HEK293 (cell line): ENCODE data around the gene GRB7.

Experiments
- CTCF ChIA-PET: fragments of 350-600 bp; formaldehyde crosslinking; extraction: SDS; loops from one replicate; lab custom pipeline; 2021; ENCODE audit warnings: antibody characterized with exemption; lab: Yijun Ruan, JAX
- POLR2A ChIA-PET: fragments of 300-600 bp; formaldehyde crosslinking; extraction: SDS; loops from one replicate; lab custom pipeline; 2020; ENCODE audit warnings: antibody characterized with exemption, inconsistent platforms; lab: Yijun Ruan, JAX
- H3K27ac ChIP-seq: fragments of 200-500 bp; sonication (Bioruptor generic); 2 replicates; pipeline ENCODE4 v1.5.1; 2014; ENCODE audit warnings: low read depth, low read length, control low read depth, inconsistent platforms; ENCODE audit errors: extremely low read depth
- H3K36me3 ChIP-seq, 2 experiments: fragments of 200-500 bp in 1 of 2; sonication (Bioruptor generic) in 1 of 2; 1 replicate in 1 of 2; 2 replicates in 1 of 2; pipeline ENCODE4 v1.5.1; 2014 to 2017; ENCODE audit warnings: inconsistent platforms in 2 of 2, low read length in 2 of 2; ENCODE audit not compliant: control insufficient read depth in 2 of 2, insufficient read depth in 1 of 2
- H3K4me1 ChIP-seq: fragments of 200-500 bp; sonication (Bioruptor generic); 2 replicates; pipeline ENCODE4 v1.5.1; 2014; ENCODE audit warnings: mild to moderate bottlenecking, low read length, inconsistent platforms; ENCODE audit not compliant: control insufficient read depth, insufficient read depth
- H3K4me3 ChIP-seq: 2 replicates; pipeline ENCODE4 v1.5.1; 2011; ENCODE audit warnings: low read depth, mild to moderate bottlenecking, control low read depth, low read length, moderate library complexity
- H3K9me3 ChIP-seq: fragments of 200-500 bp; sonication (Bioruptor generic); 2 replicates; pipeline ENCODE4 v1.5.1; 2014; ENCODE audit warnings: low read depth, low read length, inconsistent platforms; ENCODE audit not compliant: control insufficient read depth, insufficient read depth
- EGR2 ChIP-seq: fragments of 450-650 bp; formaldehyde crosslinking; IDR thresholded peaks from 2 replicates; pipeline ENCODE4 v1.5.1; 2016; ENCODE audit warnings: low read depth, missing biosample characterization, missing genetic modification characterization
- GLIS1 ChIP-seq: fragments of 450-650 bp; formaldehyde crosslinking; IDR thresholded peaks from 2 replicates; pipeline ENCODE4 v1.5.1; 2016; ENCODE audit warnings: missing biosample characterization, missing genetic modification characterization
- GLIS2 ChIP-seq: fragments of 450-650 bp; formaldehyde crosslinking; IDR thresholded peaks from 2 replicates; pipeline ENCODE4 v1.5.1; 2016; ENCODE audit warnings: missing biosample characterization, missing genetic modification characterization
- HOXC10 ChIP-seq: sonication (generic); formaldehyde crosslinking; IDR thresholded peaks from 2 replicates; pipeline ENCODE4 v1.8.1; 2023; ENCODE audit warnings: mild to moderate bottlenecking, missing genetic modification reagents
- SP2 ChIP-seq: fragments of 450-650 bp; formaldehyde crosslinking; IDR thresholded peaks from 2 replicates; pipeline ENCODE4 v1.5.1; 2016; ENCODE audit warnings: missing biosample characterization, missing genetic modification characterization
- ZFP3 ChIP-seq: fragments of 450-650 bp; formaldehyde crosslinking; IDR thresholded peaks from 2 replicates; pipeline ENCODE4 v1.5.1; 2016; ENCODE audit warnings: low read depth, missing biosample characterization, missing genetic modification characterization
- ZNF175 ChIP-seq: fragments of 450-650 bp; formaldehyde crosslinking; IDR thresholded peaks from 2 replicates; pipeline ENCODE4 v1.5.1; 2016; ENCODE audit warnings: missing biosample characterization, missing genetic modification characterization
- ZNF202 ChIP-seq: fragments of 450-650 bp; formaldehyde crosslinking; IDR thresholded peaks from 2 replicates; pipeline ENCODE4 v1.5.1; 2016; ENCODE audit warnings: missing biosample characterization, missing genetic modification characterization, borderline replicate concordance
- ZNF335 ChIP-seq: fragments of 450-650 bp; formaldehyde crosslinking; conservative IDR thresholded peaks from 2 replicates; pipeline ENCODE4 v1.5.1; 2016; ENCODE audit warnings: missing biosample characterization, missing genetic modification characterization
- ZNF341 ChIP-seq: fragments of 450-650 bp; formaldehyde crosslinking; IDR thresholded peaks from 2 replicates; pipeline ENCODE4; 2016; ENCODE audit warnings: low read depth, missing biosample characterization, missing genetic modification characterization
- ZNF514 ChIP-seq: fragments of 450-650 bp; formaldehyde crosslinking; IDR thresholded peaks from 2 replicates; pipeline ENCODE4 v1.5.1; 2016; ENCODE audit warnings: missing biosample characterization, missing genetic modification characterization
- ZNF830 ChIP-seq: fragments of 450-650 bp; IDR thresholded peaks from 2 replicates; pipeline ENCODE4 v1.5.0; 2018; ENCODE audit warnings: missing biosample characterization, missing genetic modification characterization, low read depth, mild to moderate bottlenecking, moderate library complexity
- ZNF837 ChIP-seq: fragments of 450-650 bp; formaldehyde crosslinking; IDR thresholded peaks from 2 replicates; pipeline ENCODE4 v1.5.1; 2016; ENCODE audit warnings: missing biosample characterization, missing genetic modification characterization
- ZSCAN30 ChIP-seq: fragments of 450-650 bp; IDR thresholded peaks from 2 replicates; pipeline ENCODE4 v1.5.1; 2018; ENCODE audit warnings: missing biosample characterization, mild to moderate bottlenecking, missing genetic modification characterization, moderate library complexity
- TF ChIP-seq, protein P1 (sequence below): fragments of 450-650 bp; formaldehyde crosslinking; IDR thresholded peaks from 2 replicates; pipeline ENCODE4; 2016; ENCODE audit warnings: missing biosample characterization, missing genetic modification characterization
- TF ChIP-seq, protein P2 (sequence below): fragments of 450-650 bp; formaldehyde crosslinking; IDR thresholded peaks from 2 replicates; pipeline ENCODE4 v1.5.1; 2016; ENCODE audit warnings: missing biosample characterization, missing genetic modification characterization
- TF ChIP-seq, protein P3 (sequence below): fragments of 450-650 bp; formaldehyde crosslinking; IDR thresholded peaks from 2 replicates; pipeline ENCODE4 v1.5.1; 2016; ENCODE audit warnings: missing biosample characterization, missing genetic modification characterization
- TF ChIP-seq, protein P4 (sequence below): fragments of 450-650 bp; formaldehyde crosslinking; IDR thresholded peaks from 2 replicates; pipeline ENCODE4 v1.5.1; 2017; ENCODE audit warnings: missing biosample characterization, missing genetic modification characterization
- TF ChIP-seq, protein P5 (sequence below): fragments of 450-650 bp; formaldehyde crosslinking; IDR thresholded peaks from 2 replicates; pipeline ENCODE4 v1.5.1; 2017; ENCODE audit warnings: missing biosample characterization, missing genetic modification characterization
- TF ChIP-seq, protein P6 (sequence below): fragments of 450-650 bp; formaldehyde crosslinking; IDR thresholded peaks from 2 replicates; pipeline ENCODE4 v1.5.1; 2016; ENCODE audit warnings: missing biosample characterization, missing genetic modification characterization

GRB7 gene

DNA sequence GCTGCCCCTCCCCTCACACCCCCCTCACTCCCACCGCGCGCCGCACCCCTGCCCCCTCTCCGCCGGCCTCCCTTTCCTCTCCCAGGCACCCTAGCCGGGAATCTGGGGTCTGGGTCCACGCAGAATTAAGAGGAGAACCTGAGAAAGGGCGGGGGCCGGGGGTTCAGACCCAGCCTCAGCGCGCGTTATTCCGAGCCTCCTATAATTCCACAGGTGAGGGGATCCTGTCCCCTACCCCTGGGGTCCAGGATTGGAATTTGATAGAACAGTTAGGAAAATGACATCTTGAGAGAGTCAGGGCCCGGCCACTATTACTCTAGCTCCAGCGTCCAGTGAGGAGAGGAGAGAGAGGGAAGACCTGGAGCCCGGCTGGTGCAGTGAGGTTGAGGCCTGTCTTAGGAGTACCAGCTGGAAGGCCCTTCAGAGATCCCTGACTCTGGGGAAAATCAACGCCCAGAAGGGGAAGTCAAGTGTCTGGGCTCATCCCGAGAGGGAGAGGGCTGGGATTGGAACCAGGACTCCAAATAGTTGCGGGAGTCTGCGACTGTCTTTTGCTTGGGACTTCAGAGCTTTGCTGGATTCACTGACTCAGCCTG, 17.3 kb downstream of the GRB7 start:
- CTCF ChIA-PET, result interaction anchor here (0.6 to 10.1 kb wide), 16 partner anchors 15 to 664 kb away, joined by 3 to 140 read pairs (median 4); partner anchors contain the start of genes ERBB2, MIEN1 and PPP1R1B

DNA sequence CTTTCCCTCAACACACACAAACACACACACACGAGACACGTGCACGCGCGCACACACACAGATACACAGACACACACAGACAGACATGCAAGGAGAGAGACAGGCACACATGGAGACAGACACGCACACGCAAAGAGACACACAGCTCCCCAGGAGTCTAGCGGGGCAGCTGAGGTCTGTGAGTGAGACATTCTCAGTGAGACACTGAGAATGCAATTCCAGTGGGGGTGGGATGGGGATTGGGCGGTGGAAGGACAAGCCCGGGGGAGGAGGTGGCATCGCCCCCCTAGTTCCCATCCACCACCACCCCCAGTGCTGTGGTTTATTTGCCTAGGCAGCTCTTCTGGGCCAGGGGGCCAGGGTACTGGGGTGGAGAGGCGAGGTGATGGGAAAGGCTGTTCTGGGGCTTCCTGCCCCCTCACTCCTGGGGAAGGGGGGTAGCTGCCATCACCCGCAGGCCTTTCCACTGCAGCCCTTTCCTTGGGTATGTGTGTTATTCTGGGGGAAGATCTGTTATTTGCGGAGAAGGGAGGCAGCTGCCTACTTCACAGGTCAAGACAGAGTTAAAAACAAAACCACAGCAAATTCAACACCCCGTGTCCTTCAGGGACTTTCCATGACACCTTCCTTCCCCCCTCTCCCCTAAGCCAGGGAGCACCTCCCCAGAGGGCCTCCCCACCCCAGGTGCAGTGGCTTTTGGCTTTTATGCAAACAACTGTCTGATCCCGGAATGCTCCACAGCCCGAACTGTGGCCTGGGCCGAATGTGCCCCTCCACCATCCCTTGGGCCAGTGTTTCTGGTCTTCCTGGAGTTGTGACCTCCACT, 18.0 kb downstream of the GRB7 start:
- POLR2A ChIA-PET, result interaction anchor here (0.7 to 1.4 kb wide), 3 partner anchors 8 to 208 kb away, joined by 3 to 5 read pairs (median 4); partner anchors contain the start of gene PGAP3
- no peak overlapping the region for H3K4me3 ChIP-seq
- no peaks in the 10 kb centered on the region for H3K36me3 ChIP-seq
- H3K4me1 ChIP-seq, result no peaks in the 10 kb centered on the region
- H3K27ac ChIP-seq, result peak overlapping the region; percentile 87; the same call in 1 of the 2 replicates
- CTCF ChIA-PET, result interaction anchor here (0.6 to 10.1 kb wide), 16 partner anchors 14 to 665 kb away, joined by 3 to 140 read pairs (median 4); partner anchors contain the start of genes ERBB2, MIEN1 and PPP1R1B
- H3K9me3 ChIP-seq, result no peaks in the 10 kb centered on the region
- TF ChIP-seq ZSCAN30 (tag by site-specific recombination) (no peak), ZNF341 (tag by site-specific recombination) (peak; percentile 40), EGR2 (tag by site-specific recombination) (peak; percentile 86), ZNF175 (tag by site-specific recombination) (no peak), ZNF514 (no peak), HOXC10 (CRISPR knock-in tag) (no peak), GLIS1 (tag by site-specific recombination) (peak; percentile 82), ZNF830 (tag by site-specific recombination) (no peak), ZNF837 (tag by site-specific recombination) (no peak), GLIS2 (tag by site-specific recombination) (peak; percentile 28; the same call in 1 of the 2 replicates), ZNF335 (tag by site-specific recombination) (peak; percentile 54), SP2 (no peak), ZNF202 (tag by site-specific recombination) (no peak)
- TF ChIP-seq, protein P1, sequence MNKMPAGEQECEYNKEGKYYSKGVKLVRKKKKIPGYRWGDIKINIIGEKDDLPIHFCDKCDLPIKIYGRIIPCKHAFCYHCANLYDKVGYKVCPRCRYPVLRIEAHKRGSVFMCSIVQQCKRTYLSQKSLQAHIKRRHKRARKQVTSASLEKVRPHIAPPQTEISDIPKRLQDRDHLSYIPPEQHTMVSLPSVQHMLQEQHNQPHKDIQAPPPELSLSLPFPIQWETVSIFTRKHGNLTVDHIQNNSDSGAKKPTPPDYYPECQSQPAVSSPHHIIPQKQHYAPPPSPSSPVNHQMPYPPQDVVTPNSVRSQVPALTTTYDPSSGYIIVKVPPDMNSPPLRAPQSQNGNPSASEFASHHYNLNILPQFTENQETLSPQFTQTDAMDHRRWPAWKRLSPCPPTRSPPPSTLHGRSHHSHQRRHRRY, result no peak
- TF ChIP-seq, protein P2, sequence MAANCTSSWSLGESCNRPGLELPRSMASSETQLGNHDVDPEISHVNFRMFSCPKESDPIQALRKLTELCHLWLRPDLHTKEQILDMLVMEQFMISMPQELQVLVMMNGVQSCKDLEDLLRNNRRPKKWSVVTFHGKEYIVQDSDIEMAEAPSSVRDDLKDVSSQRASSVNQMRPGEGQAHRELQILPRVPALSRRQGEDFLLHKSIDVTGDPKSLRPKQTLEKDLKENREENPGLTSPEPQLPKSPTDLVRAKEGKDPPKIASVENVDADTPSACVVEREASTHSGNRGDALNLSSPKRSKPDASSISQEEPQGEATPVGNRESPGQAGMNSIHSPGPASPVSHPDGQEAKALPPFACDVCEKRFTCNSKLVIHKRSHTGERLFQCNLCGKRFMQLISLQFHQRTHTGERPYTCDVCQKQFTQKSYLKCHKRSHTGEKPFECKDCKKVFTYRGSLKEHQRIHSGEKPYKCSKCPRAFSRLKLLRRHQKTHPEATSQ, result no peak
- TF ChIP-seq, protein P3, sequence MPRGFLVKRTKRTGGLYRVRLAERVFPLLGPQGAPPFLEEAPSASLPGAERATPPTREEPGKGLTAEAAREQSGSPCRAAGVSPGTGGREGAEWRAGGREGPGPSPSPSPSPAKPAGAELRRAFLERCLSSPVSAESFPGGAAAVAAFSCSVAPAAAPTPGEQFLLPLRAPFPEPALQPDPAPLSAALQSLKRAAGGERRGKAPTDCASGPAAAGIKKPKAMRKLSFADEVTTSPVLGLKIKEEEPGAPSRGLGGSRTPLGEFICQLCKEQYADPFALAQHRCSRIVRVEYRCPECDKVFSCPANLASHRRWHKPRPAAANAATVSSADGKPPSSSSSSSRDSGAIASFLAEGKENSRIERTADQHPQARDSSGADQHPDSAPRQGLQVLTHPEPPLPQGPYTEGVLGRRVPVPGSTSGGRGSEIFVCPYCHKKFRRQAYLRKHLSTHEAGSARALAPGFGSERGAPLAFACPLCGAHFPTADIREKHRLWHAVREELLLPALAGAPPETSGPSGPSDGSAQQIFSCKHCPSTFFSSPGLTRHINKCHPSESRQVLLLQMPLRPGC (tag by site-specific recombination), result no peak
- TF ChIP-seq, protein P4, sequence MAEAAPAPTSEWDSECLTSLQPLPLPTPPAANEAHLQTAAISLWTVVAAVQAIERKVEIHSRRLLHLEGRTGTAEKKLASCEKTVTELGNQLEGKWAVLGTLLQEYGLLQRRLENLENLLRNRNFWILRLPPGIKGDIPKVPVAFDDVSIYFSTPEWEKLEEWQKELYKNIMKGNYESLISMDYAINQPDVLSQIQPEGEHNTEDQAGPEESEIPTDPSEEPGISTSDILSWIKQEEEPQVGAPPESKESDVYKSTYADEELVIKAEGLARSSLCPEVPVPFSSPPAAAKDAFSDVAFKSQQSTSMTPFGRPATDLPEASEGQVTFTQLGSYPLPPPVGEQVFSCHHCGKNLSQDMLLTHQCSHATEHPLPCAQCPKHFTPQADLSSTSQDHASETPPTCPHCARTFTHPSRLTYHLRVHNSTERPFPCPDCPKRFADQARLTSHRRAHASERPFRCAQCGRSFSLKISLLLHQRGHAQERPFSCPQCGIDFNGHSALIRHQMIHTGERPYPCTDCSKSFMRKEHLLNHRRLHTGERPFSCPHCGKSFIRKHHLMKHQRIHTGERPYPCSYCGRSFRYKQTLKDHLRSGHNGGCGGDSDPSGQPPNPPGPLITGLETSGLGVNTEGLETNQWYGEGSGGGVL, result peak; percentile 52

More for the DNA sequence above, 17.3 kb downstream of the GRB7 start:
- Histone ChIP-seq H3K27ac (peak overlapping the region; percentile 87), H3K4me3 (peak overlapping the region; percentile 50), H3K36me3 (no peaks in the 10 kb centered on the region), H3K9me3 (no peaks in the 10 kb centered on the region), H3K4me1 (peaks cover 4% of the 10 kb centered on the region; the same call in 1 of the 2 replicates)
- TF ChIP-seq, protein P5, sequence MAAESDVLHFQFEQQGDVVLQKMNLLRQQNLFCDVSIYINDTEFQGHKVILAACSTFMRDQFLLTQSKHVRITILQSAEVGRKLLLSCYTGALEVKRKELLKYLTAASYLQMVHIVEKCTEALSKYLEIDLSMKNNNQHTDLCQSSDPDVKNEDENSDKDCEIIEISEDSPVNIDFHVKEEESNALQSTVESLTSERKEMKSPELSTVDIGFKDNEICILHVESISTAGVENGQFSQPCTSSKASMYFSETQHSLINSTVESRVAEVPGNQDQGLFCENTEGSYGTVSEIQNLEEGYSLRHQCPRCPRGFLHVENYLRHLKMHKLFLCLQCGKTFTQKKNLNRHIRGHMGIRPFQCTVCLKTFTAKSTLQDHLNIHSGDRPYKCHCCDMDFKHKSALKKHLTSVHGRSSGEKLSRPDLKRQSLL (tag by site-specific recombination), result peak; percentile 31; the same call in 1 of the 2 replicates
- TF ChIP-seq, protein P6, sequence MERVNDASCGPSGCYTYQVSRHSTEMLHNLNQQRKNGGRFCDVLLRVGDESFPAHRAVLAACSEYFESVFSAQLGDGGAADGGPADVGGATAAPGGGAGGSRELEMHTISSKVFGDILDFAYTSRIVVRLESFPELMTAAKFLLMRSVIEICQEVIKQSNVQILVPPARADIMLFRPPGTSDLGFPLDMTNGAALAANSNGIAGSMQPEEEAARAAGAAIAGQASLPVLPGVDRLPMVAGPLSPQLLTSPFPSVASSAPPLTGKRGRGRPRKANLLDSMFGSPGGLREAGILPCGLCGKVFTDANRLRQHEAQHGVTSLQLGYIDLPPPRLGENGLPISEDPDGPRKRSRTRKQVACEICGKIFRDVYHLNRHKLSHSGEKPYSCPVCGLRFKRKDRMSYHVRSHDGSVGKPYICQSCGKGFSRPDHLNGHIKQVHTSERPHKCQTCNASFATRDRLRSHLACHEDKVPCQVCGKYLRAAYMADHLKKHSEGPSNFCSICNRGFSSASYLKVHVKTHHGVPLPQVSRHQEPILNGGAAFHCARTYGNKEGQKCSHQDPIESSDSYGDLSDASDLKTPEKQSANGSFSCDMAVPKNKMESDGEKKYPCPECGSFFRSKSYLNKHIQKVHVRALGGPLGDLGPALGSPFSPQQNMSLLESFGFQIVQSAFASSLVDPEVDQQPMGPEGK (tag by site-specific recombination), result no peak
- TF ChIP-seq ZFP3 (tag by site-specific recombination), result no peak
- POLR2A ChIA-PET, result interaction anchor here (0.7 to 2.1 kb wide), 4 partner anchors 8 to 207 kb away, joined by 3 to 7 read pairs (median 4); partner anchors contain the start of gene PGAP3
